ENCODE data around the gene TMEM269. TPM values are rescaled to one million over a fixed set of nuclear protein-coding genes. Genes with fewer than 3 reads are reported as not detected.

Gene TMEM269
- total and polyA plus RNA-seq, 2 experiments from 2014 or later, result 0.35 to 0.69 TPM

DNA sequence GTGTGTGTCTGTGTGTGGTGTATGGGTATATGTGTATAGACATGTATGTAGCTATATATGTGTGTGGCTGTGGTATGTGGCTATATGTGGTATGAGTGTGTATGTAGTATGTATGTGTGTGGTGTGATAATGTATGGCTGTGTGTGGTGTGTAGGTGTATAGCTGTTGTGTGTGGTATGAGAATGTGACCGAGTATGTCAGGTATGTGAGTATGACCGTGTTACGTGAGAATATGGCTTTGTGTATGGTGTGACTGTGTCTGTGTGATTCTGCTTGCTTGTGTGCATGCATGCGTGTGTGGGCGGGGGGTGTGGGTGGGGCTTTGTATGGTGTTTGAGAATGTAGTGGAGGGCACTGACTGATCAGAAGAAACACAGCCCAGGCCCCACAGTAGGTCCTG, 65.2 kb downstream of the TMEM269 start:
- Histone ChIP-seq H3K36me3 (peaks cover 13% of the 10 kb centered on the region), H3K27me3 (no peaks in the 10 kb centered on the region), H3K9me3 (ENCODE audit: low read depth) (no peaks in the 10 kb centered on the region), H3K27ac (no peak overlapping the region), H3K4me1 (ENCODE audit: low read depth) (peaks cover 5% of the 10 kb centered on the region), H3K4me3 (no peak overlapping the region)
- no peak for DNase-seq (ENCODE audit: low read depth in 1 of 2, low spot score in 1 of 2)
- TF ChIP-seq CTCF (IDR thresholded peaks at IDR 0.05; ENCODE audit: low read depth, low read length), result no peak

Other genes with a start within 250 kb of the TMEM269 start
- 41.7 and 59.0 TPM in 2 replicates for gene PPIH, start 126.6 kb upstream of the TMEM269 start, total RNA-seq
- gene PPIH, start 126.6 kb upstream of the TMEM269 start, polyA plus RNA-seq, result 43.7 and 54.6 TPM in 2 replicates
- 1,046 and 1,156 TPM in 2 replicates for gene YBX1, start 102.6 kb upstream of the TMEM269 start, total RNA-seq
- gene YBX1, start 102.6 kb upstream of the TMEM269 start, polyA plus RNA-seq, result 327 and 358 TPM in 2 replicates
- gene CLDN19, start 44.8 kb upstream of the TMEM269 start, total RNA-seq, result 9.2 and 12.9 TPM in 2 replicates
- gene CLDN19, start 44.8 kb upstream of the TMEM269 start, polyA plus RNA-seq, result 4.3 and 5.6 TPM in 2 replicates
- gene P3H1, start 18.0 kb upstream of the TMEM269 start, total RNA-seq, result 56.6 and 65.4 TPM in 2 replicates
- gene P3H1, start 18.0 kb upstream of the TMEM269 start, polyA plus RNA-seq, result 56.1 TPM in 2 replicates
- gene C1orf50, start 17.7 kb upstream of the TMEM269 start, total RNA-seq, result 4.5 and 7.3 TPM in 2 replicates
- 18.5 and 22.1 TPM in 2 replicates for gene C1orf50, start 17.7 kb upstream of the TMEM269 start, polyA plus RNA-seq
- gene ERMAP, start 32.1 kb downstream of the TMEM269 start, total RNA-seq, result 9.2 and 9.5 TPM in 2 replicates
- 4.1 and 5.7 TPM in 2 replicates for gene ERMAP, start 32.1 kb downstream of the TMEM269 start, polyA plus RNA-seq
- 28.8 and 35.6 TPM in 2 replicates for gene SVBP, start 32.4 kb downstream of the TMEM269 start, total RNA-seq
- gene SVBP, start 32.4 kb downstream of the TMEM269 start, polyA plus RNA-seq, result 67.8 and 73.1 TPM in 2 replicates
- gene ZNF691, start 61.6 kb downstream of the TMEM269 start, total RNA-seq, result 22.6 and 24.3 TPM in 2 replicates
- 18.6 and 25.9 TPM in 2 replicates for gene ZNF691, start 61.6 kb downstream of the TMEM269 start, polyA plus RNA-seq
- 714 and 748 TPM in 2 replicates for gene SLC2A1, start 173.9 kb downstream of the TMEM269 start, total RNA-seq
- gene SLC2A1, start 173.9 kb downstream of the TMEM269 start, polyA plus RNA-seq, result 215 and 243 TPM in 2 replicates

All from cardiac muscle cell (in vitro differentiated cells and primary cell).